Caki2 (cell line): Measurements from ENCODE around the gene CHST7. TPM values are rescaled to one million over a fixed set of nuclear protein-coding genes. Genes with fewer than 3 reads are reported as not detected.

Source experiments
- DNase-seq: peaks from one replicate; pipeline ENCODE4 v3.0.0-alpha.2; 2015; ENCODE audit warnings: low read depth
- in situ Hi-C: cut with HindIII; loops from 2 replicates; pipeline ENCODE4 v1.10.0; 2016; ENCODE audit warnings: low sequenced_read_pairs, low pct_unique_long_range_greater_than_20kb, mixed read lengths
- total RNA-seq: library from RNA; depleted of rRNA; stranded (reverse); fragments of >200 nt; shearing (Covaris generic); gene quantifications from 2 replicates; pipeline ENCODE4 v1.2.3, GENCODE V29; 2014; ENCODE audit warnings: low replicate concordance

Gene CHST7
- total RNA-seq, 1 experiment from 2014 or later = 27.1 TPM

GRCh38 chrX:46571423-46572339 lies 1.9 kb upstream of the CHST7 start:
- in situ Hi-C loops = no loop called here
- DNase-seq = no peak

DNA sequence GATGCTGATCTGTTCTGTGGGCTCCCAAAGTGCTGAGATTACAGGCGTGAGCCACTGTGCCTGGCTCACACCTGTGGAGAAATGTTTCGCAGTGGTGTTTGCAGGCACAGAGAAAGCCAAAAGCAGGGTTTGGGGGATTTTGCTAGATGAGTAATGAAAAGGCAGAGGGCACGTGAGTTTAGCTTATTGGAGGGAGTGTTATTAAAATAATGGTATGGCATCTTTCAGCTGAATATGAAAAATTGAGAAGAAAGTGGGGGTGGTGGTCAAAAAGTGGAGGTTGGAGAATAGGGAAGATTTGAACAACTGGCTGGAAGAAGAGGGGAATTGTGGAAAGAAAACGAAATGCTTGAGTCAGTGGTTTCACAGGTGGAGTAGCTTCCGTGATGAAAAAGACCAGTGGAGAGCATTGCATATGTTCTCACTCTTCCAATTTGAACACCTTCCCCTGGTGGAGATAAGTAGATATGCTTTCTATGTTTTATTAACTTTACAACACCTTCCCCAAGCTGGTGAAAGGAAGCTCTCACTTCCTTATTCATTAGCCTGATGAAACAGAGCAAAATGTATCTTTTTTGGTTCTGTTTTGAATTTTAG lies 1.1 kb upstream of the CHST7 start:
- no peak for DNase-seq
- in situ Hi-C loops = no loop called here

DNA sequence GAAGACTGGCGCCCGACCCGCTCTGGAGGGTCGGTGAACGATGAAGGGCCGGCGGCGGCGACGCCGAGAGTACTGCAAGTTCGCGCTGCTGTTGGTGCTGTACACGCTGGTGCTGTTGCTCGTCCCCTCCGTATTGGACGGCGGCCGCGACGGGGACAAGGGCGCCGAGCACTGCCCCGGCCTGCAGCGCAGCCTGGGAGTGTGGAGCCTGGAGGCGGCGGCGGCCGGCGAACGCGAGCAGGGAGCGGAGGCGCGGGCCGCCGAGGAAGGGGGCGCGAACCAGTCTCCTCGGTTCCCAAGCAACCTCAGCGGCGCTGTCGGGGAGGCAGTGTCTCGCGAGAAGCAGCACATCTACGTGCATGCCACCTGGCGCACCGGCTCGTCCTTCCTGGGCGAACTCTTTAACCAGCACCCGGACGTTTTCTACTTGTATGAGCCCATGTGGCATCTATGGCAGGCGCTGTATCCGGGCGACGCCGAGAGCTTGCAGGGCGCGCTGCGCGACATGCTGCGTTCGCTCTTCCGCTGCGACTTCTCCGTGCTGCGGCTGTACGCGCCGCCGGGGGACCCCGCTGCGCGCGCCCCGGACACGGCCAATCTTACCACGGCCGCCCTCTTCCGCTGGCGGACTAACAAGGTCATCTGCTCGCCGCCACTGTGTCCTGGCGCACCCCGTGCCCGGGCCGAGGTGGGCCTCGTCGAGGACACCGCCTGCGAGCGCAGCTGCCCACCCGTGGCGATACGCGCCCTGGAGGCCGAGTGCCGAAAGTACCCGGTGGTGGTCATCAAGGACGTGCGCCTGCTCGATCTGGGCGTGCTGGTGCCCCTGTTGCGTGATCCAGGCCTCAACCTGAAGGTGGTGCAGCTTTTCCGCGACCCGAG lies 568 bp downstream of the CHST7 start:
- DNase-seq = peak; percentile 73
- in situ Hi-C loops = no loop called here

- DNase-seq = no peak
- in situ Hi-C loops = no loop called here
These were observed 1.3 kb downstream of the CHST7 start for GRCh38 chrX:46574774-46575381.

GRCh38 chrX:46575586-46575985 lies 2.0 kb downstream of the CHST7 start:
- in situ Hi-C loops = no loop called here
- DNase-seq = no peak

DNA sequence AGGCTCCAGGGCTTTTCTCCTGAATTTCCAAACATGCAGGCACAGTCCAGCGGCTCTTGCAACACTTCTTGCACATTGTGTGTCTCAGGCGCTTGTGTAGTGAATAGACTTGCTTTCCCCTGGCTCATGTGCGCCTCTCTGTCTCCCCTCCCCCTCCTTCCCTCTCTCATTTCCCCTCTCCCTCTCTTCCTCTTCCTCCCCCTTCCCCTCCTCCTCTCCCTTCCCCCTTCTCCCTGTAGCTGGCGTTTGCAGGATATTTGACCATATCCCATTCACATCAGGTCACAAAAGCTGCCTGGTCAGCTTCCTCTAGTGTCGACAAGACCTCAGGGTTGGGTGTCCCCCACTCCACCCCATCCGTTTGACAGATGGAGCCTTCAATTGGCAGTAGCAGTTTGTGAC lies 2.4 kb downstream of the CHST7 start:
- in situ Hi-C loops = no loop called here
- DNase-seq = no peak

- DNase-seq = no peak
- in situ Hi-C loops = no loop called here
These were observed 2.9 kb downstream of the CHST7 start for GRCh38 chrX:46576458-46576857.

- peak; percentile 53 for DNase-seq
- in situ Hi-C loops = no loop called here
These were observed 3.8 kb downstream of the CHST7 start for GRCh38 chrX:46577221-46578005.

- in situ Hi-C loops = no loop called here
- DNase-seq = no peak
These were observed 5.7 kb downstream of the CHST7 start for GRCh38 chrX:46579250-46579649.

- in situ Hi-C loops = no loop called here
- no peak for DNase-seq
These were observed 7.0 kb downstream of the CHST7 start for GRCh38 chrX:46580613-46581012.

- no peak for DNase-seq
- in situ Hi-C loops = no loop called here
These were observed 8.8 kb downstream of the CHST7 start for GRCh38 chrX:46582325-46582724.

DNA sequence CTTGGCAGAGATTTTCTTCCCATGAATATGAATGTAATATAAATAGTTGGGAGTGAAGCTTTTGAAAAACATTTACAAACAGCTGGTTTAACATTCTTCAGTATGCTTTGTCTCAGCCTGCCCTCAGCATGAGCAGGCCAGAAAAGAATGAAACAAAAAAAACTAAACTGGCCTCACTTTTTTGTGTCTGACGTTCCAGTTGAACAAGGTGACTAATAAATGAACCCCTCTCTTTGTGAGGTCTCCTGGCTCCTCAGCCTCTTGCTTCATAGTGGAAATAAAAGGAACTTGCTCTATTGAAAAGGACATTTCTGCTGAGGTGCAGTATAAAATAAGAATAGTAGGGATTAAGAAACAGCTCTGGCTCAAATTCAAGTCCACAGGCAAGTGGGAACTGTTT lies 9.4 kb downstream of the CHST7 start:
- in situ Hi-C loops = no loop called here
- no peak for DNase-seq

GRCh38 chrX:46584736-46585135 lies 11.2 kb downstream of the CHST7 start:
- no peak for DNase-seq
- in situ Hi-C loops = no loop called here

DNA sequence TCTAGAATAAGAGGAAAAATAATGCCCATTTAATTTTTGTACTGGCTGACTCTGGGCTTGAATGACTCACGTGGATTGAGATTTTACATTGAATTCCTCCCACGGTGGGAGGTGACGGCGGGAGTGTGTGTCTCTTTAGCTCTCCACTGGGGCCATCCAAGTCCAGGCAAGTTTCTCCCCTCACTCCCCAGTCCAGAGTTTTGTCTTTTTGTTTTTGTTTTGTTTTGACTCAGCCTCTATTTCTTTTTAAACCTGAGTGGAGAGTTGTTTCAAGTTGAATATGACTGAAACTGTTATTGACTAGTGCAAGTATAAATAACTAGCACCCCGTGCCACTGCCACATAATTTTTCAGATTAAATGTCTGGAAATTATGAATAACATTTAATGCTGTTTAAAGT lies 13.6 kb downstream of the CHST7 start:
- in situ Hi-C loops = no loop called here
- DNase-seq = no peak

DNA sequence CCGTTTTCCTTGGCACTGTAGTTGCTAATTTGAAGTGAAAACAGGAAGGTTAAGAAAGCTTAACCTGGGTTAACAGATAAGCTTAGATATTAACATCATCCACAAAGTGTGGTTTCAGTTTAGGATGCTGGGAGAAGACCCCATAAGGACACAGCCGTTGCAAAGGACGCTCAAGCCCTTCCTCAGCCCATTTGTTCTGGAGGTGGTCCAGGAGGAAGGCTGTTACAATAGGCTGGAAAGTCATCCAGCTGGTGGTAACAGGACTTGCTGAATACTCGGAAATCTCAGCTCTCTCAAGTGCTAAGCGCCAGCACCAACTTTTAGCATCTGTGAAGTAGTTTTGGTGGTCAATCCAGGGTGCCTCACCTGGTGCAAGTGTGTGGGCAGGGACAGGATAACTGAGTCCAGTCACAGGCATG lies 14.2 kb downstream of the CHST7 start:
- no peak for DNase-seq
- in situ Hi-C loops = no loop called here

DNA sequence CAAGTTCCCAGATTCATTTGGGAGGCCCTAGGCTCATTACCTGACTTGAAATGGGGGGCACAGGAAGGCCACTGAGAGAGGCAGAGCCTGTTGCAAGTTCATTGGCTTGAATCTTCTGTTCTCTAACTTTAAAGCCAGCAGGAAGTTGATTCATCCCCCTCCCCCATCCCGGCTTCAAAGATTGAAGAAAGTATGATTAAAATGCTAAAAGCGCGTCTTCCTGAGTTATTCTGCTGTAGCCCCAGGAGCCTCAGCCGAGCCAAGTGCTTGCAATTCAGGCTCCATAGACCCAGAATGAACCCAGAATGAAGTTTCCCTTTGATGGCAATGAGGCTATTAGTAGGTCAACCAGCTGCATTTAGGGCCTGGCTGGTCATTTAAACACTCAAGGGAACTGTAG lies 14.7 kb downstream of the CHST7 start:
- in situ Hi-C loops = no loop called here
- peak; percentile 37 for DNase-seq

DNA sequence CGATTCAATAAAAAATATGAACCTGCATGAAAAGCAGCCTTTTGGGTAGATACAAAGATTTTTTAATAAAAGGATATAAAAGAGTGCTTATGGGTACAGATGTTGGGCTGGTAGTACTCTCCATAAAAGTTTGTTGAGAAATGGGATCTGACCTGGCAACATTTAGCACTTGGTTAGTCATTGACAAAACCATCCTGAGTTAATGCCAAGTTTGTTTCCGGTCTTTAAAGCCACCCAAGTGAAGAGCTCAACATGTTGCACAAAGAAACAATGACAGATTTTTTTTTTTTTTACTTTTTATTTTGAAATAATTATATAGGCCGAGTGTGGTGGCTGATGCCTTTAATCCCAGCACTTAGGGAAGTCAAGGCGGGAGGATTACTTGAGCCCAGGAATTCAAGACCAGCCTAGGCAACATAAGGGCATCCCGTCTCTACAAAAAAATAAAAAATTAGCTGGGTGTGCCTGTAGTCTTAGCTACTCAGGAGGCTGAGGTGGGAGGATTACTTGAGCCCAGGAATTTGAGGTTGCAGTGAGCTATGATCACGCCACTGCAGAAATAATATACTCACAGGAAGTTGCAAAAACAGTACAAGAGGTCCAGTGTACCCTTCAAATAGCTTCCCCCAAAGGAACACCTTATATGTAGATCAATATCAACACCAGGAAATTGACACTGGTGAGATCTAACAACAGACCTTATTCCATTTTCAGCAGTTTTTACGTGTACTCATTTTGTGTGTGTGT lies 16.6 kb downstream of the CHST7 start:
- in situ Hi-C loops = no loop called here

More for the DNA sequence above, 16.6 kb downstream of the CHST7 start:
- peak; percentile 38 for DNase-seq
